C4-2B (cell line): Measurements from ENCODE around the gene EIF4G2.
"Not testable (repeated sequence)": the region's sequence is repeated elsewhere in the genome, so short reads cannot be mapped to it uniquely, and the experiment has no call there.

Experiments
- H3K27ac ChIP-seq: fragments of 450-650 bp; 2 replicates; pipeline ENCODE4 v1.5.1; 2017
- ZFX ChIP-seq: fragments of 450-650 bp; IDR thresholded peaks from 2 replicates; pipeline ENCODE4 v1.6.1; 2017
- TF ChIP-seq, protein P1 (sequence below): fragments of 450-650 bp; conservative IDR thresholded peaks from 2 replicates; pipeline ENCODE4 v1.5.1; 2017; ENCODE audit warnings: mild to moderate bottlenecking

Gene EIF4G2

DNA sequence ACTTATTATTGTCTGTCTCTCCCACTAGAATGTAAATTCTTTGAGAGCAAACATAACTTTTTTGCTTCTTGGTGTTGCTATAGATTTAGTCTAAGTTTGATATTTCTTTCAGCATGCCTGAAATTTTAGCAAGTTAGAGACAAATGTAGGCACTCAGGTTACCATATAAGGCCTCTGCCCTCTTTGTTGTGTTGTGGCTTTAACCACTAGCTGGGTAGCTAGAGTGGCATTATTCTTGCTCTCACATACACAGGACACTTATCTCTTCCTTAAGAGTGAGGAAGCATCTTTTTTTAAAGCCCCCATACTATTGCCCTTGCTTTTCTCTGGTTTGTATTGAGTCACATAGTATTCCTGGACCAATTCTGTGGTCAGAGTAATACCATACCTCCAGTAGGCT, 37.9 kb upstream of the EIF4G2 start:
- TF ChIP-seq, protein P1, sequence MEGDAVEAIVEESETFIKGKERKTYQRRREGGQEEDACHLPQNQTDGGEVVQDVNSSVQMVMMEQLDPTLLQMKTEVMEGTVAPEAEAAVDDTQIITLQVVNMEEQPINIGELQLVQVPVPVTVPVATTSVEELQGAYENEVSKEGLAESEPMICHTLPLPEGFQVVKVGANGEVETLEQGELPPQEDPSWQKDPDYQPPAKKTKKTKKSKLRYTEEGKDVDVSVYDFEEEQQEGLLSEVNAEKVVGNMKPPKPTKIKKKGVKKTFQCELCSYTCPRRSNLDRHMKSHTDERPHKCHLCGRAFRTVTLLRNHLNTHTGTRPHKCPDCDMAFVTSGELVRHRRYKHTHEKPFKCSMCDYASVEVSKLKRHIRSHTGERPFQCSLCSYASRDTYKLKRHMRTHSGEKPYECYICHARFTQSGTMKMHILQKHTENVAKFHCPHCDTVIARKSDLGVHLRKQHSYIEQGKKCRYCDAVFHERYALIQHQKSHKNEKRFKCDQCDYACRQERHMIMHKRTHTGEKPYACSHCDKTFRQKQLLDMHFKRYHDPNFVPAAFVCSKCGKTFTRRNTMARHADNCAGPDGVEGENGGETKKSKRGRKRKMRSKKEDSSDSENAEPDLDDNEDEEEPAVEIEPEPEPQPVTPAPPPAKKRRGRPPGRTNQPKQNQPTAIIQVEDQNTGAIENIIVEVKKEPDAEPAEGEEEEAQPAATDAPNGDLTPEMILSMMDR, result no peak
- TF ChIP-seq ZFX, result no peak
- no peak overlapping the region for H3K27ac ChIP-seq

DNA sequence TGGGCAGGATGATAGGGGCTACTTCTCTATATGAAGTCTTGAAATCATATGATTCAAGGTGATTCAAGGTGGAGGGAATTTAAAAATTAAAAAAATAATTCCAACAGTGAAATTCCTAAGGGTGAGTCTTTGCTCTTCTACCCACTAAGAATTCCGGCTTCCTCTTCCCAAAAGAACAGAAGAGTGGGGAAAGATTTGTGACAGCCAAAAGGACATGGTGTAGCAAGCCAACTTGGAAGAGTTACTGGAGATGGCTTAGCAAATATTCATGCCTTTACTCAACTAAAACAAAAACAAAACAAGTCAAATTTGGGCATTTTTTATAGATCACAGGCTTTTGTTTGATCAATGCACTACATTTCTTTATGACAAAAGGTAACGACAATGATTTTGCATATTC, 36.9 kb upstream of the EIF4G2 start:
- TF ChIP-seq ZFX, result no peak
- TF ChIP-seq, protein P1, result no peak
- no peak overlapping the region for H3K27ac ChIP-seq

DNA sequence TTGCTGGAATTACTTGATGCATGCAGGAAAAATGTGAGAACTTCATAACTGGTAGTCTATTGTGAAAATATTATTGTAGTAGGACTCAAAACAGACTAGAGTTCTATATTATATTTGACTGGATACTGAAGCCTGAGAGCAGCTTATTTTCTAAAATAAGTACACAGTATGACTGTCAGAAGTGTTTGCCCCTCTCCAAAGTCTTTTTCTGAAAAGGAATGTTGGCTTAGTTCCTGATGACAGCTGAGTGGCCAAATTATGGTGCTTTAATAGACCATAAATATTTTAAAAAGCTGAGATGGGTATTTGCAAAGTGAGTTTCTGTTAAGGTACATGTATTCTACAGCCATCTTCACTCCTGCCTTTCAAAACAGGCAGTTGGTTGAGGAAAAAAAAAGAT, 36.1 kb upstream of the EIF4G2 start:
- H3K27ac ChIP-seq, result no peak overlapping the region
- no peak for TF ChIP-seq ZFX
- TF ChIP-seq, protein P1, result no peak

DNA sequence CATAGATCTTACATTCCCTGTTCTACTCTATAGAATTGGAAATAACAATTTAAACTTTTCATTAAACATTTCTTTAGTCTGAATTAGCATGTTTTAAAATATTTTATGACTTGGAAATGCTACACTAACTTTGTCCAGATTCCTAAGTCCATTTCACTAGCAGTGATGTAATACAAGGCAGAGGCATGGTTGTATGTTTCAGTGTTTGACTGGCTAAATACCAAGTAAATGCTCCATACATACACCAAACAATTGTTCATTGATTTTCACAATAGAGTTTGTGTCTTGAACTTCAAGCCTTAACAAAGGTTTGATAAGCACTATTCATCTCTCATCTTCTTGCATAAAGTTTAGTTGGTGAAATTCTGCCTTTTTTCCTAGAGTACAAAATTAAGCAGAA, 35.6 kb upstream of the EIF4G2 start:
- no peak overlapping the region for H3K27ac ChIP-seq
- TF ChIP-seq ZFX, result no peak
- TF ChIP-seq, protein P1, result no peak

DNA sequence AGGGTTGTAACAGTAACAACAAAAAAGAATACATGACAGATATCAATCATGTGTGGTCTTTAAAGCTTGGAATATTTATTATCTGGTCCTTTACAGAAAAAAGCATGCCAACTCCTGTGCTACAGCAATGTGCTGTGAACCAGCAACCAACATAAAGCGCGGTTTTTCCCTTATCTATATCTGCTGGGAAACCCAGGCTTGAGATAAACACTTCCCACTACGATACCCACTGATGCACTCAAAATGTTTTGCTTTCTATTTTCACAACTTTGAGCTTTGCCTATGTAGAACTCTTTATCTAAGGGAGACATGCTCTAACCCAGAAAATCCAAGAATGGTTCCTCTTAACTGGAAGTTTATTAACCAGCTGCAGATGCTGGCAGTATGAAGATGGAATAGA, 30.2 kb upstream of the EIF4G2 start:
- TF ChIP-seq ZFX, result no peak
- TF ChIP-seq, protein P1, result no peak
- no peak overlapping the region for H3K27ac ChIP-seq

DNA sequence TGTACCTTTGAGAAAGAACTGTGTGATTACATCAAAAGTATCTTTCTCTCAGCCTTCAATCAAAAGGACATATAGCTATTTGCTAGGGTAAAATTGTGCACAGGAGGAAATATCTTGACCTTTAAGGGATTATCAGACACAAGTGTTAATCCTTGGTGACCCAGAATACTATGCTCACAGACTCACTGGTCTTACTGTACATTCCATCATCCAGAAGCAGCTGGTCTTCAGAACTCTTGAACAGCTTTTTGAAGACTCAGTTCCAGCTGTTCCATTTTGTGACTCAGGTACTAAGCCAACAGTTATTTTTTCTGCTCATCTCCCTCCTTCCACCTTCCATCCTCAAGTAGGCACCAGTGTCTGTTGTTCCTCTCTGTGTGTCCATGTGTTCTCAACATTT, 29.4 kb upstream of the EIF4G2 start:
- H3K27ac ChIP-seq, result no peak overlapping the region
- TF ChIP-seq ZFX, result no peak
- TF ChIP-seq, protein P1, result no peak

DNA sequence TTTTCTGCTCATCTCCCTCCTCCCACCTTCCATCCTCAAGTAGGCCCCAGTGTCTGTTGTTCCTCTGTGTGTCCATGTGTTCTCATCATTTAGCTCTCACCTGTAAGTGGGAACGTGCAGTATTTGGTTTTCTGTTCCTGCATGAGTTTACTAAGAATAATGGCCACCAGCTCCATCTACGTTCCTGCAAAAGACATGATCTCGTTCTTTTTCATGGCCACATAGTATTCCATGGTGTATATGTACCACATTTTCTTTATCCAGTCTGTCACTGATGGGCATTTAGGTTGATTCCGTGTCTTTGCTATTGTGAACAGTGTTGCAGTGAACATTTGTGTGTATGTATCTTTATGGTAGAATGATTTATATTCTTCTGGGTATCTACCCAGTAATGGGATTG, 28.2 kb upstream of the EIF4G2 start:
- H3K27ac ChIP-seq, result not testable (repeated sequence)

DNA sequence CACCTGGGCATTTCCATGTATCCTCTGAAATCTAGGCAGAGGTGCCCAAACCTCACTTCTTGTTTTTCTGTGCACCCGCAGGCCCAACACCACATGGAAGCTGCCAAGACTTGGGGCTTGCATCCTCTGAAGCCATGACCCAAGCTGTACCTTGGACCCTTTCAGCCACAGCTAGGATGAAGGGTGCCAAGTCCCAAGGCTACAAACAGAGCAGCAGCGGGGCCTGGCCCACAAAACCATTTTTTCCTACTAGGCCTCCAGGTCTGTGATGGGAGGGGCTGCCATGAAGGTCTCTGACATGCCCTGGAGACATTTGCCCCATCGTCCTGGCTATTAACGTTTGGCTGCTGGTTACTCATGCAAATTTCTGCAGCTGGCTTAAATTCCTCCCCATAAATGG, 20.4 kb upstream of the EIF4G2 start:
- TF ChIP-seq, protein P1, result no peak
- no peak for TF ChIP-seq ZFX
- H3K27ac ChIP-seq, result no peak overlapping the region
